Sciatic nerve (tissue), 2 donors: ENCODE results near the gene MRPS21. TPM values are rescaled to one million over a fixed set of nuclear protein-coding genes. Genes with fewer than 3 reads are reported as not detected.

ENCODE experiments used
- ATAC-seq: fragments of 200-7000 bp; cut with Tn5 transposase; one replicate; pipeline ENCODE4 v1.9.1; 2020; ENCODE audit warnings: mild to moderate bottlenecking, moderate library complexity
- DNase-seq: peaks from one replicate; pipeline ENCODE4 v3.0.0-alpha.2; 2020; ENCODE audit warnings: low spot score
- intact Hi-C: fragments of 100-400 bp; cut with DNase I; formaldehyde crosslinking; loops from one replicate; pipeline ENCODE4 v1.14.2; 2022
- total RNA-seq: library from RNA; stranded (reverse); fragmentation: NEBNext Ultra II Directional; extraction: Animal tissue kit (Norgen Biotek cat#: 25700); gene quantifications from one replicate; pipeline ENCODE4 v1.2.1, GENCODE V29; 2021
- donor health status: DM: no; HTN: no; CAD: no.
- donor health status: DM: no; HTN: no; CAD: no.

Gene MRPS21
- 52.7 TPM for total RNA-seq

GRCh38 chr1:150293433-150294253 lies at the start of gene MRPS21:
TSS of gene MRPS21 (plus strand) at chr1:150293861. CDS start at chr1:150294367, 506 bp downstream.
- ATAC-seq (peak; percentile 99), DNase-seq (peak; percentile 92)
- intact Hi-C loops, result no loop called here

- DNase-seq (no peak), ATAC-seq (no peak)
- intact Hi-C loops, result no loop called here
These were observed 43.7 kb upstream of the MRPS21 start for GRCh38 chr1:150249936-150250335.

- DNase-seq, result no peak
- ATAC-seq, result no peak
- intact Hi-C loops, result no loop called here
These were observed 37.5 kb upstream of the MRPS21 start for GRCh38 chr1:150256198-150256553.

- intact Hi-C loops, result no loop called here
- DNase-seq, result no peak
- ATAC-seq, result no peak
These were observed 36.9 kb upstream of the MRPS21 start for GRCh38 chr1:150256554-150257341.

DNA sequence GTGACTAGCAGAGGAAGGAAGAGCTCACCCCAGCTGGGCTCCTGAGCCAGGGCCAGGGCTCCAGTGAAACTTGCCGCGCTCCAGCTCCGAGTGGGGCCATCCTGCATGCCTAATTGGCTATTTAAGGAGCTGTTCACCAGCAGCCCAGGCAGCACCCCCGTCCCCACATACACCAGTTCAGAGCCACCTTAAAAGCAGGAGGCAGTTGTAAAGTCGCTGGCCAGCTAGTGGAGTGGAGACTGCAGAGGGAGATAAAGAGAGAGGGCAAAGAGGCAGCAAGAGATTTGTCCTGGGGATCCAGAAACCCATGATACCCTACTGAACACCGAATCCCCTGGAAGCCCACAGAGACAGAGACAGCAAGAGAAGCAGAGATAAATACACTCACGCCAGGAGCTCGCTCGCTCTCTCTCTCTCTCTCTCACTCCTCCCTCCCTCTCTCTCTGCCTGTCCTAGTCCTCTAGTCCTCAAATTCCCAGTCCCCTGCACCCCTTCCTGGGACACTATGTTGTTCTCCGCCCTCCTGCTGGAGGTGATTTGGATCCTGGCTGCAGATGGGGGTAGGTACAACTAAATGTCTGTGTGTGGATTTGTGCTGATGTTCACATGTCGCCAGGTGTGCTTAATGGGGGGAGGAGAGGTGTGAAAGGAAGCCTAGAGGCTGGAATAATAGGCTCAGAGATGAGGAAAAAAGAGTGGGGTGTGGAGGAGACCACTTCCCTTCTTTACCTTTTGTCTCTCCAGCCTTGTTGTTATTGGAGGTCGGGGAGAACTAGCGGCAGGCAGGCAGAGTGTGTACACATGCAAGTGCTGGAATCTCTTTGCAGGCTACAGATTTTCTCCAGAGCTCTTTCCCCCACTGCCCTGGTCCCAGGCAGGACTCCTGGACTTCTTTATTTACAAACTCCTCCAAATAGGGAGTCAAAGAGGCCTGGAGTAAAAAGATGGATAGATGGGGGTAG lies 35.8 kb upstream of the MRPS21 start, which contains the start of gene CA14:
CA14 (plus strand) TSS at position 151 of the 962 bp plus-strand sequence; CDS start at position 506, 355 bp downstream.
- DNase-seq (no peak), ATAC-seq (no peak)
- intact Hi-C loops, result no loop called here

- ATAC-seq (peak; percentile 7), DNase-seq (no peak)
- intact Hi-C loops, result no loop called here
These were observed 34.4 kb upstream of the MRPS21 start for GRCh38 chr1:150259217-150259616.

GRCh38 chr1:150259758-150260669 lies 33.6 kb upstream of the MRPS21 start:
- intact Hi-C loops, result no loop called here
- ATAC-seq (peak; percentile 36), DNase-seq (peak; percentile 58)

DNA sequence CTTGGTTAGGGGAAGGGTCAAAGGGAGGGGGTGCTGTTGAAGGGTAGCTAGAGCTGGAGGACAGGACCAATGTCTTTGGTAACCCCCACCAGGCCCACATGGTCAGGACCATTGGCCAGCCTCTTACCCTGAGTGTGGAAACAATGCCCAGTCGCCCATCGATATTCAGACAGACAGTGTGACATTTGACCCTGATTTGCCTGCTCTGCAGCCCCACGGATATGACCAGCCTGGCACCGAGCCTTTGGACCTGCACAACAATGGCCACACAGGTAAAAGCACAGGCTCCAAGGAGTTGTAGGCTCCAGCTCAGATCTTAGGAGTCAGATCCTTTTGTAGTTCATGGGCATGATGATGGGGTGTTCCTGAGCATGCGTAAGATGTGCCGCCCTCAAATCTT lies 32.3 kb upstream of the MRPS21 start:
- DNase-seq (no peak), ATAC-seq (no peak)
- intact Hi-C loops, result no loop called here

DNA sequence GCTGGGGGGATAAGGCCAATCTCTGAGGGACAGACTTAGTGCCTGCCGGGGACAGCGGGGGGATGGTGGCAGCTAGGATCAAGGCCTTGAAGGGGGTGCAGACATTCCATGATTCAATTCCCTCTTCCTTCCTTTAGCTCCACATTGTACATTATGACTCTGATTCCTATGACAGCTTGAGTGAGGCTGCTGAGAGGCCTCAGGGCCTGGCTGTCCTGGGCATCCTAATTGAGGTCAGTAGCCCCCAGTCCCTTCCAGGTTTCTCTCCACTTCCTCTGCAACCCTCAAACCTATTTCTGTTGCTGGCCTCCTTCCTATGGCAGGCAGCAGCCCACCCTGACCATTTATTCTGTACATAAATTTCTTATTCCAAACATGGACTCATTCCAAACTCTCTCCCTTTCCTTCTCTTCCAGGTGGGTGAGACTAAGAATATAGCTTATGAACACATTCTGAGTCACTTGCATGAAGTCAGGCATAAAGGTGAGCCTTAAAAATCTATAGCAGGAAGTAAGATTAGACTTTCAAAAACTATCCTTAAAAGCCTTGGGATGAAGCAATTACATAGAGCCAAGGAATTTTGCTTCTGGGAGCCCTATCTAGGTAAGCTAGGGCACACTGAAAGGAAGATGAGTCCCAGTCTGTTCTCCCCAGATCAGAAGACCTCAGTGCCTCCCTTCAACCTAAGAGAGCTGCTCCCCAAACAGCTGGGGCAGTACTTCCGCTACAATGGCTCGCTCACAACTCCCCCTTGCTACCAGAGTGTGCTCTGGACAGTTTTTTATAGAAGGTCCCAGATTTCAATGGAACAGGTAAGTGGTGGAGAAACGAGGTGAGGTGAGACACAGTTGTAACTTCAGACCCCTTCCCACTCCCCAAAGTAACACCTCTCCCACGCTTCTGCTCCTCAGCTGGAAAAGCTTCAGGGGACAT lies 31.0 kb upstream of the MRPS21 start:
- ATAC-seq, result no peak
- no peak for DNase-seq
- intact Hi-C loops, result no loop called here

DNA sequence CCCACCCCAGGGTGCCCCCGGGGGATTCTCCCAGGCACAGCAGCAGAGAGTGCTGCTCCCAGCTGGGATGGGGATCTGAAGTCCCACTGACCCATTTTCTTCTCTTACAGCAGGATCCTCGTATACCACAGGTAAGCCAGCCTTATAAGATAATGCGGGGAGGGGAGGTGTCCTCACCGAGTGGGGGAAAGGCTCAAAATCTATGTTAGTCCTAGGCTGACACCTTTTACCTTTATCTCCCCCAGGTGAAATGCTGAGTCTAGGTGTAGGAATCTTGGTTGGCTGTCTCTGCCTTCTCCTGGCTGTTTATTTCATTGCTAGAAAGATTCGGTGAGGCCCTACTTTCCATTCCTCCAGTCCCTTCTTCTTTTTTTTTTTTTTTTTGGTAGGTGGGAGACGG lies 30.1 kb upstream of the MRPS21 start:
- ATAC-seq (no peak), DNase-seq (no peak)
- intact Hi-C loops, result no loop called here

DNA sequence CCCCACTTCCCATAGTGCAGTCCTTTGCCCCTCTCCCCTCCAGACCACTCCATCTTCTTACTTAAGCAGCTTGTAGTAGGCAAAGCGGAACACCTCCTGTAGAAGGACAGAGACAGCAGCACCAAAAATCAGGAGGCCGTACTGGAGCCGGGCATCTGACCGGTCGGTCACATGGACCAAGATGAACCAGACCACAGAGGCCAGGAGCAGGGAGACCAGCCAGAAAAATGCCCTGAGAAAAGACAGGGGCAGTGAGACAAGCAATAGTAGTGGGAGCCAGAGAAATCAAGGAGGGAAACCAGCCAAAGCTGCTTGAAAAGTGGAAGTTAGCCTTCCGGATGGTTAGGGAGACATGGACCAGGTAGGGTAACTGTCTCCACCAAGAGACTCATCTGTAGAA lies 25.8 kb upstream of the MRPS21 start:
- intact Hi-C loops, result no loop called here
- no peak for ATAC-seq
- no peak for DNase-seq

GRCh38 chr1:150268340-150268704 lies 25.3 kb upstream of the MRPS21 start:
- ATAC-seq, result peak; percentile 56
- DNase-seq, result no peak
- intact Hi-C loops, result no loop called here

DNA sequence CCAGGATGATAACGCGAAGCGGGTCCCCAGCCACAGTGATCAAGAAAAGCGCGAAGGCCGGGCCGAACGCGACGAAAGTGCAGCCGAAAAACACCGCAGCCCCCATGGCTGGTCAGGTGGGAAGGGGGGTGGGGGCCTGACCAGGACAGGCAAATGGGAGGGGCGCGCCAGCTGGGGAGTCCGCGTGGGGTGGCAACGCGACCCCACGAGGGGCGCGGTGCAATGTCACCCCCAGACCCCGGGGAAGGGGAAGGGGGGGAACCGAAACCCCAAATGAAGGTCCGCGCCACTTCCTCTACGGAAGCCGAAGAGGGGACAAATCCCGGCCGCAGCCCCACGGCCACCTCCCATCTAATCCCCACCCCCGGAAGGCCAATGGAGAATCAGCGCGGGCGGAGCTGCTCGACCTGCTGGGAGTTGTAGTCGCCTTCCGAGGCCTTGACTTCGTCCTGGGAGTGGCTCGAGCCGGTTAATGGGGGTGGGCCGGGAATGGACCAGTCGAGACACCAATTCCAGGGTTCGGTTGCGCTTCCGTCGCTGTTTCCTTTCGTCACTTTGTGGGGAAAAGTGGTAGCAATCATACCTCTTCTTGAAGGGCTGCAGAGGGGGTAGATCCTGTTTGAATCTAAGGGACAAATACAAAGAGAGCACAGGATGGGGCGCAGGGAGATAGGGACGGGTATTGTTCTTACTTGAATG lies 24.8 kb upstream of the MRPS21 start, which contains the start of gene APH1A:
APH1A (minus strand) TSS at position 312 of the 699 bp plus-strand sequence; CDS start at position 106, 206 bp downstream.
- intact Hi-C loops, result no loop called here
- DNase-seq, result peak; percentile 97
- ATAC-seq, result peak; percentile 98

DNA sequence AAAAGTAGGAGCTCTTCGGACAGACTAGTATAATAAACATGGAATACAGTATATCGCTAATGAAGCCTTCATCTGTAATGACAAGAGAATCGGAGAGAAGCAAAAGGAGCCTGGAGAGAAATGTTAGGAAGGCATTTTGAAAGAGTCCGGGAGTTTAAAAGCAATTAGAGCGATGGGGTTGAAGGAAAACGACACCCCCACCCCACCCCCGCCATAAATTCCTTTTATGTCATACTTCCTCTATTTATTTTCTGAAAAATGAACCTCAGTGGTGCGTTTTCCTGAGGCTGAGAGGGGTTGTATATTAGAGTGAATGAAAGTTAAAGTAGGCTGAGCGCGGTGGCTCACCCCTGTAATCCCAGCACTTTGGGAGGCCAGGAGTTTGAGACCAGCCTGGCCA lies 24.2 kb upstream of the MRPS21 start:
- intact Hi-C loops, result no loop called here
- DNase-seq, result no peak
- ATAC-seq, result no peak

GRCh38 chr1:150271291-150271959 lies 22.2 kb upstream of the MRPS21 start:
- DNase-seq (no peak), ATAC-seq (no peak)
- intact Hi-C loops, result no loop called here

- DNase-seq (no peak), ATAC-seq (no peak)
- intact Hi-C loops, result no loop called here
These were observed 20.4 kb upstream of the MRPS21 start for GRCh38 chr1:150273311-150273710.
